KOPT-K1 (cell line): ENCODE data around the gene FHIP1A.
"Not testable (repeated sequence)": the region's sequence is repeated elsewhere in the genome, so short reads cannot be mapped to it uniquely, and the experiment has no call there.

Experiments
- H3K27ac ChIP-seq: fragments of 200-600 bp; sonication (generic); 2 replicates; pipeline ENCODE4 v1.5.1; 2016; ENCODE audit warnings: antibody characterized with exemption, mild to moderate bottlenecking, low read depth, low read length; ENCODE audit not compliant: poor library complexity, severe bottlenecking
- H3K36me3 ChIP-seq: fragments of 200-600 bp; sonication (generic); 2 replicates; pipeline ENCODE4 v1.5.1; 2017; ENCODE audit warnings: antibody characterized with exemption, mild to moderate bottlenecking, low read length, moderate library complexity; ENCODE audit not compliant: insufficient read depth
- H3K9me3 ChIP-seq: fragments of 200-600 bp; sonication (generic); 2 replicates; pipeline ENCODE4 v1.5.1; 2017; ENCODE audit warnings: antibody characterized with exemption, low read length, mild to moderate bottlenecking; ENCODE audit not compliant: insufficient read depth, poor library complexity, severe bottlenecking

The FHIP1A gene

GRCh38 chr4:151408630-151409469 lies at the start of gene FHIP1A:
TSS of gene FHIP1A (plus strand) at chr4:151409176. CDS start at chr4:151566260, 157,084 bp downstream.
- Histone ChIP-seq H3K36me3 (no peaks in the 10 kb centered on the region), H3K9me3 (no peaks in the 10 kb centered on the region), H3K27ac (no peak within 1 kb of the TSS)

GRCh38 chr4:151359576-151359975 lies 49.4 kb upstream of the FHIP1A start:
- Histone ChIP-seq H3K27ac (no peak overlapping the region), H3K36me3 (no peaks in the 10 kb centered on the region), H3K9me3 (no peaks in the 10 kb centered on the region)

- Histone ChIP-seq H3K27ac (no peak overlapping the region), H3K9me3 (no peaks in the 10 kb centered on the region), H3K36me3 (no peaks in the 10 kb centered on the region)
Observed at GRCh38 chr4:151361126-151361525, 47.9 kb upstream of the FHIP1A start.

- no peaks in the 10 kb centered on the region for H3K9me3 ChIP-seq
- no peaks in the 10 kb centered on the region for H3K36me3 ChIP-seq
- no peak overlapping the region for H3K27ac ChIP-seq
Observed at GRCh38 chr4:151361966-151362365, 47.0 kb upstream of the FHIP1A start.

GRCh38 chr4:151362404-151363164 lies 46.4 kb upstream of the FHIP1A start:
- Histone ChIP-seq H3K9me3 (no peaks in the 10 kb centered on the region), H3K27ac (no peak overlapping the region), H3K36me3 (no peaks in the 10 kb centered on the region)

- Histone ChIP-seq H3K9me3 (no peaks in the 10 kb centered on the region), H3K36me3 (no peaks in the 10 kb centered on the region), H3K27ac (no peak overlapping the region)
Observed at GRCh38 chr4:151376540-151376939, 32.4 kb upstream of the FHIP1A start.

GRCh38 chr4:151389311-151389710 lies 19.7 kb upstream of the FHIP1A start:
- Histone ChIP-seq H3K9me3 (no peaks in the 10 kb centered on the region), H3K27ac (no peak overlapping the region), H3K36me3 (no peaks in the 10 kb centered on the region)

GRCh38 chr4:151389799-151390198 lies 19.2 kb upstream of the FHIP1A start:
- not testable (repeated sequence) for H3K36me3 ChIP-seq, H3K27ac ChIP-seq, H3K9me3 ChIP-seq

- Histone ChIP-seq H3K36me3 (no peaks in the 10 kb centered on the region), H3K27ac (no peak overlapping the region), H3K9me3 (no peaks in the 10 kb centered on the region)
Observed at GRCh38 chr4:151395873-151396272, 13.1 kb upstream of the FHIP1A start.

- H3K27ac ChIP-seq = no peak overlapping the region
- H3K9me3 ChIP-seq = no peaks in the 10 kb centered on the region
- H3K36me3 ChIP-seq = no peaks in the 10 kb centered on the region
Observed at GRCh38 chr4:151400343-151400742, 8.6 kb upstream of the FHIP1A start.

GRCh38 chr4:151401739-151402138 lies 7.2 kb upstream of the FHIP1A start:
- Histone ChIP-seq H3K9me3 (no peaks in the 10 kb centered on the region), H3K36me3 (no peaks in the 10 kb centered on the region), H3K27ac (no peak overlapping the region)

- no peak overlapping the region for H3K27ac ChIP-seq
- no peaks in the 10 kb centered on the region for H3K9me3 ChIP-seq
- no peaks in the 10 kb centered on the region for H3K36me3 ChIP-seq
Observed at GRCh38 chr4:151402145-151402865, 6.7 kb upstream of the FHIP1A start.

- Histone ChIP-seq H3K9me3 (no peaks in the 10 kb centered on the region), H3K36me3 (no peaks in the 10 kb centered on the region), H3K27ac (no peak overlapping the region)
Observed at GRCh38 chr4:151403656-151404055, 5.3 kb upstream of the FHIP1A start.

GRCh38 chr4:151404802-151405201 lies 4.2 kb upstream of the FHIP1A start:
- not testable (repeated sequence) for H3K27ac ChIP-seq, H3K9me3 ChIP-seq, H3K36me3 ChIP-seq

- no peaks in the 10 kb centered on the region for H3K9me3 ChIP-seq
- no peak overlapping the region for H3K27ac ChIP-seq
- no peaks in the 10 kb centered on the region for H3K36me3 ChIP-seq
Observed at GRCh38 chr4:151407018-151407417, 2.0 kb upstream of the FHIP1A start.
